Left renal pelvis (tissue), 4 donors: ENCODE data around the gene FRAS1. TPM values are rescaled to one million over a fixed set of nuclear protein-coding genes. Genes with fewer than 3 reads are reported as not detected.
A peak's percentile ranks its signal among the peaks of the same experiment; 100 is the strongest.
"Not testable (repeated sequence)": the region's sequence is repeated elsewhere in the genome, so short reads cannot be mapped to it uniquely, and the experiment has no call there.

Experiments used
- DNase-seq, 4 donors: peaks; one replicate each; pipeline ENCODE4 v3.0.0-alpha.2; 2013; ENCODE audit warnings: low read depth in 4 of 4, low spot score in 3 of 4
- polyA plus RNA-seq, 4 donors: library from polyadenylated mRNA; unstranded; fragments of 120-200 nt; gene quantifications; one replicate each; pipeline ENCODE4 v1.2.1, GENCODE V29; 2013; ENCODE audit not compliant: insufficient read length in 4 of 4

FRAS1 gene
- polyA plus RNA-seq, 4 donors = 10.2 to 85.5 (median 66.8) TPM

GRCh38 chr4:78162342-78162741, 105.2 kb downstream of the FRAS1 start:
- DNase-seq = no peak

DNA sequence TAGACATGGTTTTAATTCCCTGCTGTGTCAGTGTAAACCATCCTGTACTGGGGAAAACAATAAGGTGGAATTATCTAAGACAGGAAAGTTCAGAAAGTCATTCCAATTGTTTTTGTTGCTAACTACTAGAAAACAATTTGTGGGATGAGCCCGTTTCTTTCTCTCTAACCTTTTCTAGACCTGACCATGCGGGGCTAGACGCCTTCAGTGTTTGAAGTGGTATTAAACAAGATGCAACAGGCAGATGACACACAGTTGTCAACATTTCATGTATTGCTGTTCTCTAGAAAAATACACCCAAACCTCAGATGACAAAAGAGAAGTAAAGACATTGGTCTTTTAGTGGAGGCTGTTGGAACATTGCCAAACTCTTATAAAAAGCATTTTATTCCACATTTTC, 105.7 kb downstream of the FRAS1 start:
- no peak for DNase-seq

DNA sequence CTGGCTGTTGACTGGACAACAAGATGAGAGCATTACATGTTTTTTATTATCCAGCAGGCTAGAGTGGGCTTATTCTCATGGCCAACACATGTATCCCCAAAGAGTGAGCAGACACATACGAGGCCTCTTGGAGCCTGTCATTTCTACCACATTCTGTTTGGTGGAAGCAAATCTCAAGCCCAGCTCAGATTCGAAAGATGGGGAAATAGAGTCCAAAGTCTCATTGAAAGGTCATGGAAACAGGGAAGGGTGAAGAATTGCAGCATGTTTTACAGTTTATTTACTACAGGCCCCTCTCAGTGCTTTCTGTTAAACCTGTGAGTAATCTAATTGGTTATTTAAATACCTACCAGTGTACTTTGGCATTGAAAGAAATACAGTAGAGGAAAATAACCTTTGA, 108.6 kb downstream of the FRAS1 start:
- DNase-seq = no peak

- no peak for DNase-seq
These were observed 109.5 kb downstream of the FRAS1 start for GRCh38 chr4:78166622-78167021.

- DNase-seq = no peak
These were observed 110.4 kb downstream of the FRAS1 start for GRCh38 chr4:78167510-78167909.

- DNase-seq = no peak
These were observed 110.9 kb downstream of the FRAS1 start for GRCh38 chr4:78168029-78168428.

GRCh38 chr4:78169728-78170127, 112.6 kb downstream of the FRAS1 start:
- no peak for DNase-seq

DNA sequence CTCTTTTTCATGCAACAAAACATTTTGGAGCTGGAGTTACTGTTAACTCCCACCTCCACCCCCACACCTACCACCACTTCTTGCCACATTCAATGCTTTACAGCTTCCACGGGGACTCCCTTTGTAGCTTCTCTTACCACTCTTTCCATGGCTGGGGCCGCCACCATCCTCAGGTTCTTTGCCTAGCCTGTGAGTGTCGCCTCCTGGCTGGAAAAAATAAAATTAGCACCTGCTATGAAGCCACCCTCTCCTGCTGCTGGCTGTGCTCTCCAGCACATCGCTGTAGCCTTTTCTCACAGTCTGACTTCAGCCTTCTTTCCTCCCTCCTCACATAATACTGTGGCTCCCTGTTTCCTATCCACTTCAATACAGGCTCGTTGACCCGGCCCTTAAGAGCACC, 114.4 kb downstream of the FRAS1 start:
- DNase-seq = no peak

GRCh38 chr4:78174891-78175290, 117.8 kb downstream of the FRAS1 start:
- no peak for DNase-seq

DNA sequence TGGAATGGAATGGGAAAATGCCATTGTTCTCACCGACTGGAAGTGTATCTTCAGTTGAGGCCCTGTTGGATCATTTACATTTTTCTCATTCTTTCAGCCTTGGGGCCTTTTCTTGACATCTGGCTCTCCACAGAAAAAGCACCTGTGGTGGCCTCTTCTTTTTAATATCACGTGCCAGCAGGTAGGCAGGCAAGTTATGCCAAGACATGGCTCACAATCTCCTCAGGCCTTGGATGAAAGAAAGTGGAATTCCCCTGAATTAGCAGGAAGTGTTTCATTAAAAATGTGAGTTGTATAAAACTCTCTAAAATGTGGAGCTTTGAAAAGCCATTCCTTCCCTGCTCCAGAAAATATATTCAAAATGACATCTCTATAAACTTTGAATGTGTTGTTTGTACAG, 122.1 kb downstream of the FRAS1 start:
- no peak for DNase-seq

DNA sequence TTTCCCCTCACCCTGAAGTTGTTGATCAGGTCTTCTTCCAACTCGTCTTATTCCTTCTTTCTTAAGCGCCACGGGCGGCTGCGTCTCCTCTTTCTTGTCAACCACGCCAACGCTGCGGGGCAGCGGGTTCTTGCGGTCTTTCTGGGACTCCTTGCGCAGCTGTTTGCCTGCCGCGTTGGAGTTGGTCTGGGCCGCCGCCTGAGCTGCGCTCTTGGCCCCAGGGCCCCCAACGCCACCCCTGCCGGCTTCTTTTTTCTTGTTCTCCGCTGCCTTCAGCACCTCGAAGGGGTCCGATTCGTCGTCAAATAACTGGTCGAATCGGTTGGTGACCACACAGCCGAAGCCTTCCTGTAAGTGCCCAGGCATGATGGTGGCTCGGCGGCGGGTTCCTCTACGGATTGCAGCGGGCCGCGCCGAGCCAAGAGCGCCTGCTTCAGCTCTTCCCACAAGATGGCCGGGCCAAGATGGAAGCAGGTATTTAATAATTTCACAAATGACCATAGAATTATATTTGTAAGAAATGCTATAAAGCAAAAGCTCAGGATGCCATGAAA, 124.6 kb downstream of the FRAS1 start:
- not testable (repeated sequence) for DNase-seq

- DNase-seq = no peak
These were observed 127.5 kb downstream of the FRAS1 start for GRCh38 chr4:78184584-78184983.

- DNase-seq = no peak
These were observed 128.0 kb downstream of the FRAS1 start for GRCh38 chr4:78185117-78185516.

GRCh38 chr4:78186597-78187543, 129.7 kb downstream of the FRAS1 start:
- DNase-seq = no peak

GRCh38 chr4:78190068-78190467, 132.9 kb downstream of the FRAS1 start:
- DNase-seq = peak in 1 of 4 donors; percentile 27

GRCh38 chr4:78190595-78190994, 133.5 kb downstream of the FRAS1 start:
- no peak for DNase-seq

DNA sequence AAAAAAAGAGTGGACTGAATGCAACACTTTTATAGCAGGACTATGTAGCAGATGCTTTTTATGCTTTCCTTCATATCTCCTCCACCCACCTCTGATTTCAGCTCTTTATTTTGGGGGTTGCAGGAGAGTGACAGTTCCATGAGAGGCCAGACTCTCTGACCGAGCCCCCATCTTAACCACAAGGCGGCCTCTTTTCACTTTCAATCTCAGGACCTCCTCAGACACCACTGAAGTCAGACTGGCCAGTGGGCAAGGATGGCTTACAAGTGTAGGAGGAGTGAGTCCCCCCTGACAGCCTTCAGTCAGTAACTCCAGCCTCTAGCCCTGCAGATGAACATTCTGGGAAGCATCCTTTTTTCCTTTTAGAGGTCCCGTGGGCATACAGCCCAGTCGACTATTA, 140.8 kb downstream of the FRAS1 start:
- DNase-seq = no peak

DNA sequence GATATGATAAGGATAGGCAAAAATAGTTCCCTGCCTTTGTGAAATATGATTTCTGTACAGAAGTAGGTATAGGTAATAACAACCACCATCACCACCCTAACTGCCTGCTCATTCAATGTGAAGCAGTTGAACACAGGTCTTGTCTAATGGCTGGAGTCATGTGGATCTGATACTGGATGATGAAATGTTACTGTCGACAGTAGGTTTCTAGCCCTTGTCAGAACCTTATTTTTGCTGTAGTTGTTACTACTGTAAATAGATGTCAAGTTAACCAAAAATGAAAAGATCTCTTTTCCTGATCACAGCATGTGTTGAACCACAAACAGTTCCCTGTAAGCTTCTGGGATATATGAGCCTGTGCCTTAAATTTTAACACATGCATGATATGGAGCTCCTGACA, 142.9 kb downstream of the FRAS1 start:
- DNase-seq = no peak

DNA sequence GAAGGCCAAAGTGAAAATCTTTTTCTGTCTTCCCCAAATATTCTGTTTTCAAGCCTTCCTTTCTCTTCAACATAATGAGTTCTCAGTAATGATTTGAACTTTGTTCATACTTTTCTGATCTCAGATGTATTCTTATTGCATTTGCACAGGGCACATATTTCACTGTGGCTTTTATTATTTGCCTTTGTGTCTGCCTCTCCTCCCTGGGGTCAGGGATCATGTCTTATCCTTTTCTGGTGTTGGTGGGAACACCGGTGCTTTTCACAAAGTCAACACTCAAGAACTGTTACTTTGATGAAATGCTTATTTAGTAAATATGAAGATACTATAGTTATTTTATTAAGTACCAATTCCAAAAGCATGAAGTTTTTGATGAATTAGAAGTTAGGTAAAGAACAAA, 143.8 kb downstream of the FRAS1 start:
- DNase-seq = no peak

DNA sequence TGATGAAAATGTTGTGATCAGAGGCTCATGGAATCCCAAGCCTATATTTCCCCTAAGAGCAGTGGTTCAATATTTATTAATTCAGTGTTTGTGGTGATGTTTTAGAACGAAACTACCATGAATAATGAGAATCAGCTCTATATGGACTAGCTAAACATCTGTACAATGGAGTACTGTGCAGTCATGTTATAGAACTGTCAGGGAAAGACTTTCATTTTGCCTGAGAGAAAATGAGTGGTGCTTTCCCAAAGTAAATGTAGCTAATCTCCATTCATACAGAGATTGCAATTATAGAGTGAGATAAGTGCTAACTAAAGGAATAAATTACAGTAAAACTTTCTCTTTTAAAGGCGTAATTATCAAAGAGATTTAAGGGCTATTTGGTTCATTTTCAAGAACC, 147.1 kb downstream of the FRAS1 start:
- no peak for DNase-seq

GRCh38 chr4:78205591-78205990, 148.5 kb downstream of the FRAS1 start:
- DNase-seq = no peak

DNA sequence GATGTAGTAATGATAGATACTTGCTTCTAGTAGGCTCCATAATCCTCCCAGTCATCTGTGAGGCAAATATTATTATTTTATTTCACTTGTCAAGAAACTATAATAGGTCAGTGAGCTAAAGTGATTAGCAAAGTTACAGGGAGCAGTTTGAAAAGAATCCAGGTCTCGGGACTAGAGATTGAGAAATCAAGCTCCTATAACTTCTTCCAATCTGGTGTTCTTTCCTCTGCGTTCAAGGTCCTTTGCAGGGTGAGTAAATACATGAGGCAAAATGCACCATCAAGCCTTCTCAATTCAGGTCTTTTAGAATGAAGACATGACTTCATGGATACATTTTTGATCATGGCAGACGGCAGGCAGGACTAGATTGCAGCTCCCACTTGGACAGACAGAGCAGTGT, 150.4 kb downstream of the FRAS1 start:
- no peak for DNase-seq
